PFSK-1 (cell line): Measurements from ENCODE around the gene CDC42EP3.

ENCODE experiments used
- FOXP2 ChIP-seq: optimal IDR thresholded peaks from 2 replicates; pipeline ENCODE3; 2011; ENCODE audit warnings: borderline replicate concordance, control low read depth, inconsistent platforms; ENCODE audit not compliant: insufficient read depth; ENCODE audit errors: extremely low read length, extremely low read depth
- POLR2AphosphoS5 ChIP-seq: IDR thresholded peaks from 2 replicates; pipeline ENCODE4 v1.6.1; 2012; ENCODE audit warnings: low read depth, mild to moderate bottlenecking, control low read depth, low read length, moderate library complexity
- SIN3A ChIP-seq: IDR thresholded peaks from 2 replicates; pipeline ENCODE4 v1.6.1; 2012; ENCODE audit warnings: mild to moderate bottlenecking, low read length, moderate library complexity, borderline replicate concordance; ENCODE audit not compliant: insufficient read depth
- TAF1 ChIP-seq: IDR thresholded peaks from 2 replicates; pipeline ENCODE4 v1.6.1; 2012; ENCODE audit warnings: low read length, control low read depth, borderline replicate concordance; ENCODE audit not compliant: insufficient read depth
- TF ChIP-seq, protein P1 (sequence below), 2 experiments: IDR thresholded peaks; 2 replicates each; pipeline versions ENCODE4 v1.6.1 to v1.8.0; 2011 to 2012; ENCODE audit warnings: low read depth in 2 of 2, low read length in 2 of 2, control low read depth in 1 of 2, inconsistent platforms in 1 of 2, mild to moderate bottlenecking in 1 of 2, moderate library complexity in 1 of 2; ENCODE audit not compliant: insufficient read depth in 1 of 2

The CDC42EP3 gene

DNA sequence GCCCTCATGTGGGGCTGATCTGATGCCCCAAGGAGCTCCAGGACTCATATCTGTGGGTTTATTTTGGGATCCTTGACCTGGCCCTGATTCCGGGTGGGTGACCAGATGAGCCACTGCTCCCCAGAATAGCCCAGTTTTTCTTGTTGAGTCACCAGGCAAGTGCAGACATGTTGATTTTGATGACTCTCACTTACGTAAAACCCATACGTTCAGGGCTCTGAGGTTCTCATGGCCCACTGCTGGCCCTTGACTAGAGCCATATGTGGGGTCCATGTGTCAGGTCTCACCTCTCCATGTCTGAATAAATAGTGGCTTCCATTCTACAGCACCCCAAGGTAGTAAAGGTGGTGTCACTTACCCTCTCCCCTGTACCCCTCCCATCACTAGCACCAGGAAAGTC, 41.9 kb downstream of the CDC42EP3 start:
- TF ChIP-seq POLR2AphosphoS5: no peak
- no peak for TF ChIP-seq SIN3A
- no peak for TF ChIP-seq FOXP2
- TF ChIP-seq, protein P1, sequence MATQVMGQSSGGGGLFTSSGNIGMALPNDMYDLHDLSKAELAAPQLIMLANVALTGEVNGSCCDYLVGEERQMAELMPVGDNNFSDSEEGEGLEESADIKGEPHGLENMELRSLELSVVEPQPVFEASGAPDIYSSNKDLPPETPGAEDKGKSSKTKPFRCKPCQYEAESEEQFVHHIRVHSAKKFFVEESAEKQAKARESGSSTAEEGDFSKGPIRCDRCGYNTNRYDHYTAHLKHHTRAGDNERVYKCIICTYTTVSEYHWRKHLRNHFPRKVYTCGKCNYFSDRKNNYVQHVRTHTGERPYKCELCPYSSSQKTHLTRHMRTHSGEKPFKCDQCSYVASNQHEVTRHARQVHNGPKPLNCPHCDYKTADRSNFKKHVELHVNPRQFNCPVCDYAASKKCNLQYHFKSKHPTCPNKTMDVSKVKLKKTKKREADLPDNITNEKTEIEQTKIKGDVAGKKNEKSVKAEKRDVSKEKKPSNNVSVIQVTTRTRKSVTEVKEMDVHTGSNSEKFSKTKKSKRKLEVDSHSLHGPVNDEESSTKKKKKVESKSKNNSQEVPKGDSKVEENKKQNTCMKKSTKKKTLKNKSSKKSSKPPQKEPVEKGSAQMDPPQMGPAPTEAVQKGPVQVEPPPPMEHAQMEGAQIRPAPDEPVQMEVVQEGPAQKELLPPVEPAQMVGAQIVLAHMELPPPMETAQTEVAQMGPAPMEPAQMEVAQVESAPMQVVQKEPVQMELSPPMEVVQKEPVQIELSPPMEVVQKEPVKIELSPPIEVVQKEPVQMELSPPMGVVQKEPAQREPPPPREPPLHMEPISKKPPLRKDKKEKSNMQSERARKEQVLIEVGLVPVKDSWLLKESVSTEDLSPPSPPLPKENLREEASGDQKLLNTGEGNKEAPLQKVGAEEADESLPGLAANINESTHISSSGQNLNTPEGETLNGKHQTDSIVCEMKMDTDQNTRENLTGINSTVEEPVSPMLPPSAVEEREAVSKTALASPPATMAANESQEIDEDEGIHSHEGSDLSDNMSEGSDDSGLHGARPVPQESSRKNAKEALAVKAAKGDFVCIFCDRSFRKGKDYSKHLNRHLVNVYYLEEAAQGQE (IDR thresholded peaks at IDR 0.05; ENCODE audit: insufficient read depth in 1 of 2, low read depth in 2 of 2, low read length in 2 of 2): no peak
- no peak for TF ChIP-seq TAF1

GRCh38 chr2:37627710-37628109, 43.7 kb downstream of the CDC42EP3 start:
- TF ChIP-seq TAF1 (no peak), FOXP2 (no peak), POLR2AphosphoS5 (no peak), SIN3A (no peak)
- TF ChIP-seq, protein P1 (IDR thresholded peaks at IDR 0.05; ENCODE audit: insufficient read depth in 1 of 2, low read depth in 2 of 2, low read length in 2 of 2): no peak

DNA sequence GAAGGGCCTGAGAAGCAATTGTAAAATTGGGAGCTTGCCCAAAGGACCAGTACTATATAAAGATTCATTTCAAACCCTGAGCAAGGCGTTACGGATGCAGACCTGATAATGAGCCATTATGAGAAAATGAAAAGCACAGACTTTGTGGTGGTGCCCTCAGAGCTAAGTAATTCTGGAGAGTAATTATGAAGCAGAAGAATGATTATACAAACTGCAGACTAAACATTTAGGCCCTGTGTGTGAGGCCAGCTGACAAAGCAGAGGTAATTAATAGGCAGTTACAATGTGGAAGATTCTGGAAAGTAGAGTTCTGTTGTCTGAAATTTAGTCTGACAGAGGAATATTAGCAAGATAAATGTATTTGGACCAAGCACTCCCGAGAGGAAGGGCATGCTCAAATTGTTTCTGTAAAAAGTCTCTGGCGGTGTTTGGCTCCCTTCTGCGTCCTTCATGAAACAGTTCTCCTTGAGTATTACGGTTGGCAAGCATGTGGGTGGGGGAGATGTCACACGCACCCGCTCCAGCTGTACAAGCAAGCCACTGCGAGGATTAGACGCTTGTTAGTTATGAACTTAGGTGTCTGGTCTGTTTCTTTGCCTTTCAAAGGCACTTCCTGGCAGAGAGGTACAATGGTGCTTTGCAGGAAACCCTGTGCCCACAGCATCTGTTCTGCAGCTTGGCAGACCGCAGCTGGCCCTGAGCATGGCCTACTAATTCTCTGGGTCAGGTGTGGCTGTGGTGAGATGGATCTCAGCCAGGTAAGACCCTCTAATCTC, 45.5 kb downstream of the CDC42EP3 start:
- TF ChIP-seq POLR2AphosphoS5 (no peak), FOXP2 (no peak), SIN3A (no peak), TAF1 (no peak)
- TF ChIP-seq, protein P1 (IDR thresholded peaks at IDR 0.05; ENCODE audit: insufficient read depth in 1 of 2, low read depth in 2 of 2, low read length in 2 of 2): no peak

- TF ChIP-seq, protein P1 (IDR thresholded peaks at IDR 0.05; ENCODE audit: insufficient read depth in 1 of 2, low read depth in 2 of 2, low read length in 2 of 2): no peak
- TF ChIP-seq SIN3A: no peak
- no peak for TF ChIP-seq FOXP2
- no peak for TF ChIP-seq POLR2AphosphoS5
- TF ChIP-seq TAF1: no peak
Measured at GRCh38 chr2:37625156-37625555, 46.3 kb downstream of the CDC42EP3 start.
